ENCODE results near the gene THADA. TPM values are rescaled to one million over a fixed set of nuclear protein-coding genes. Genes with fewer than 3 reads are reported as not detected.

THADA gene
- total RNA-seq, 1 donor from 2014 or later, result 32.9 TPM

DNA sequence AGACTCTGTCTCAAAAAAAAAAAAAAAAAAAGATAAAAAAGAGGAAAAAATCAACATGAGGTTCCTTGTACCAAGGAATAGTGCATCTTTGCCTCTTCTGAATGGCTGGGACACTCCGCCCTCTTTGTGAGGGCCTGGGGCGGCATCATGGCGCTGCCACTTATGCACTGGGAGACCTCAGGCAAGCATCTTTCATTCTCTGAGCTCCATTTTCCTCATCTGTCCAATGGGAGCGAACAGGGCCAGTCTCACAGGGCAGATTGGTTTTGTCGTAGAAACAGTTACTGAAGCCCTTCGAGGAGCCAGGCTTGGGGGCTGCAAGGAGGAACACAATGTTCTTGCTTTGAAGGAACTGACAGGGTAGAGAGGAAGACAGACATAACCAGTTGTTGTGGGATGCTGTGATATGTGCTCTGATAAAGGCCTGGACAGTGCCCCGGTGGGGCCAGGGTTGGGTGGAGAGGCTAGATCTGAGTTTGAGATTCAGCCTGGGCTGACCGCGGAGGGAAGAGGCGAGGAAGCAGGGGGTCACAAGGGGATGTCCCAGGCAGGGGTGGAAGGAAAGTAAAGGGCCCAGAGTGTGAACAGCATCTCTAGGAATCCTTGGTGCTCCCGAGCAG is 383.5 kb downstream of the THADA start:
- DNase-seq (no peak), ATAC-seq (peak; percentile 41)
- no peaks in the 10 kb centered on the region for H3K36me3 ChIP-seq
- no peaks in the 10 kb centered on the region for H3K27me3 ChIP-seq
- no peak overlapping the region for H3K4me3 ChIP-seq
- no peaks in the 10 kb centered on the region for H3K9me3 ChIP-seq
- TF ChIP-seq, protein P1, sequence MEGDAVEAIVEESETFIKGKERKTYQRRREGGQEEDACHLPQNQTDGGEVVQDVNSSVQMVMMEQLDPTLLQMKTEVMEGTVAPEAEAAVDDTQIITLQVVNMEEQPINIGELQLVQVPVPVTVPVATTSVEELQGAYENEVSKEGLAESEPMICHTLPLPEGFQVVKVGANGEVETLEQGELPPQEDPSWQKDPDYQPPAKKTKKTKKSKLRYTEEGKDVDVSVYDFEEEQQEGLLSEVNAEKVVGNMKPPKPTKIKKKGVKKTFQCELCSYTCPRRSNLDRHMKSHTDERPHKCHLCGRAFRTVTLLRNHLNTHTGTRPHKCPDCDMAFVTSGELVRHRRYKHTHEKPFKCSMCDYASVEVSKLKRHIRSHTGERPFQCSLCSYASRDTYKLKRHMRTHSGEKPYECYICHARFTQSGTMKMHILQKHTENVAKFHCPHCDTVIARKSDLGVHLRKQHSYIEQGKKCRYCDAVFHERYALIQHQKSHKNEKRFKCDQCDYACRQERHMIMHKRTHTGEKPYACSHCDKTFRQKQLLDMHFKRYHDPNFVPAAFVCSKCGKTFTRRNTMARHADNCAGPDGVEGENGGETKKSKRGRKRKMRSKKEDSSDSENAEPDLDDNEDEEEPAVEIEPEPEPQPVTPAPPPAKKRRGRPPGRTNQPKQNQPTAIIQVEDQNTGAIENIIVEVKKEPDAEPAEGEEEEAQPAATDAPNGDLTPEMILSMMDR (IDR thresholded peaks at IDR 0.05), result no peak
- peaks cover 20% of the 10 kb centered on the region for H3K4me1 ChIP-seq
- intact Hi-C loops (cut with DNase I), result loop anchor here (10.0 kb wide), 1 partner anchor 48 kb away; no protein-coding TSS in a partner anchor
- peak overlapping the region; percentile 60 for H3K27ac ChIP-seq

GRCh38 chr2:43210467-43211303 is 385.2 kb downstream of the THADA start:
- H3K27ac ChIP-seq, result peak overlapping the region; percentile 65
- no peaks in the 10 kb centered on the region for H3K27me3 ChIP-seq
- ATAC-seq (peak; percentile 84), DNase-seq (peak; percentile 81)
- H3K36me3 ChIP-seq, result no peaks in the 10 kb centered on the region
- TF ChIP-seq, protein P1 (IDR thresholded peaks at IDR 0.05), result no peak
- no peaks in the 10 kb centered on the region for H3K9me3 ChIP-seq
- H3K4me3 ChIP-seq, result no peak overlapping the region
- peaks cover 20% of the 10 kb centered on the region for H3K4me1 ChIP-seq
- intact Hi-C loops (cut with DNase I), result loop anchor here (10.0 kb wide), 1 partner anchor 46 kb away; no protein-coding TSS in a partner anchor

DNA sequence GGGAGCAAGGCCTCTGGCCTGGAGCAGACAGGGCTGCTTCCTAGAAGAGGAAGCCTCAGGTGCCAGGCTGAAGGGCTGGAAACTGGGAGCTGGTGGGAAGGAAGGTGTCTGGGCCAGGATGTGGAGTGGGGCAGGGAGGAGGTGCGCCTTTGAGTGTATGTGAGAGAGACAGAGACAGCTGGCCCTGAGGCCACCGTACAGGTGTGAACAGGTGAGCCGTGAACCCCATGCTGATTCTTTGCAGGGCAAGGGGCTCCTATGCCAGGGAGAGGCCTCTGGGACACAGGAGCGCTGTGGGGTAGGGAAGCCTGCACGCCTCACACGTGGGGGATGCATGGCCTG is 385.7 kb downstream of the THADA start:
- peaks cover 20% of the 10 kb centered on the region for H3K4me1 ChIP-seq
- DNase-seq (no peak), ATAC-seq (no peak)
- H3K9me3 ChIP-seq, result no peaks in the 10 kb centered on the region
- no peaks in the 10 kb centered on the region for H3K36me3 ChIP-seq
- H3K27me3 ChIP-seq, result no peaks in the 10 kb centered on the region
- H3K27ac ChIP-seq, result peak overlapping the region; percentile 65
- intact Hi-C loops (cut with DNase I), result loop anchor here (10.0 kb wide), 1 partner anchor 45 kb away; no protein-coding TSS in a partner anchor
- TF ChIP-seq, protein P1 (IDR thresholded peaks at IDR 0.05), result no peak
- H3K4me3 ChIP-seq, result no peak overlapping the region

DNA sequence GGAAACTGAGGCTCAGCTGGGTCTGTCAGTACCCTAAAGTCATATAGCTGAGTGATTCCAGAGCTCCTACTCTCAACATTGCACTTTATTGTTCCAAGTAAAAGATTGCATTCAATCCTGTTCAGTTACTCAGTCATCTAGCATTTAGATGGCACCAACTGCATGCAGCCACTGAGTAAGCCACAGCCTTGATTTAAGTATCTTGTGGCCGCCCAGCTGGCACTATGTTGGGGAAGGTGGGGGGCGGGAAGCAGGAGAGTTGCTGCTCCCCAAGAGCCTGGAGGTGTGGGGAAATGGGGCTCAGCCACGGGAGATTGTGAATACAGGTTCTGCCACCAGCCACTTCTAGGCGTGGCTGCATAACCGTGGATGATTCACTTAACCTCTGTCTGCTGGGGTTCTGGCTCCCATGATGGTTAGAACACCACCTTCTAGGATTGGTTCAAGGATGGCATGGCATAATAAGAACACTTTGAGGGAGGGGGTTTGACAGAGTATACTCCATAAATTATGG is 386.6 kb downstream of the THADA start:
- Histone ChIP-seq H3K27ac (no peak overlapping the region), H3K27me3 (no peaks in the 10 kb centered on the region), H3K4me3 (no peak overlapping the region), H3K36me3 (no peaks in the 10 kb centered on the region), H3K9me3 (no peaks in the 10 kb centered on the region), H3K4me1 (peaks cover 20% of the 10 kb centered on the region)
- ATAC-seq (no peak), DNase-seq (no peak)
- intact Hi-C loops (cut with DNase I), result no loop called here
- TF ChIP-seq, protein P1 (IDR thresholded peaks at IDR 0.05), result no peak

- H3K27me3 ChIP-seq, result no peaks in the 10 kb centered on the region
- no peak for DNase-seq
- H3K36me3 ChIP-seq, result no peaks in the 10 kb centered on the region
- no peak overlapping the region for H3K27ac ChIP-seq
- H3K9me3 ChIP-seq, result no peaks in the 10 kb centered on the region
- ATAC-seq, result no peak
- intact Hi-C loops (cut with DNase I), result no loop called here
- no peak overlapping the region for H3K4me3 ChIP-seq
- TF ChIP-seq, protein P1 (IDR thresholded peaks at IDR 0.05), result no peak
- H3K4me1 ChIP-seq, result peaks cover 12% of the 10 kb centered on the region
Observed at GRCh38 chr2:43207553-43208300, 388.1 kb downstream of the THADA start.
